Neuronal stem cell (in vitro differentiated cells): ENCODE results near the gene WDR20.

Source experiments
- DNase-seq: peaks from one replicate; pipeline ENCODE4 v3.0.0-alpha.2; 2013; ENCODE audit warnings: low spot score
- H2AFZ ChIP-seq: one replicate; pipeline ENCODE4 v1.6.1; 2013; ENCODE audit warnings: mild to moderate bottlenecking, low read length, inconsistent platforms
- H2AK5ac ChIP-seq: 2 replicates; pipeline ENCODE4 v1.6.1; 2013; ENCODE audit warnings: low read depth, mild to moderate bottlenecking, inconsistent platforms, low read length, moderate library complexity, mixed read lengths
- H2BK120ac ChIP-seq: 2 replicates; pipeline ENCODE4 v1.6.1; 2013; ENCODE audit warnings: low read depth, mild to moderate bottlenecking, inconsistent platforms, low read length, moderate library complexity, mixed read lengths
- H2BK12ac ChIP-seq: one replicate; pipeline ENCODE4 v1.6.1; 2013; ENCODE audit warnings: low read length, inconsistent platforms
- H2BK15ac ChIP-seq: 2 replicates; pipeline ENCODE4 v1.6.1; 2013; ENCODE audit warnings: mild to moderate bottlenecking, low read length, inconsistent platforms, mixed read lengths
- H2BK5ac ChIP-seq: one replicate; pipeline ENCODE4 v1.6.1; 2013; ENCODE audit warnings: inconsistent platforms, mild to moderate bottlenecking, low read length, moderate library complexity
- H3K14ac ChIP-seq: one replicate; pipeline ENCODE4 v1.6.1; 2013; ENCODE audit warnings: low read length, inconsistent platforms
- H3K18ac ChIP-seq: 2 replicates; pipeline ENCODE4 v1.6.1; 2013; ENCODE audit warnings: low read length, inconsistent platforms
- H3K23ac ChIP-seq: 2 replicates; pipeline ENCODE4 v1.6.1; 2013; ENCODE audit warnings: low read depth, mild to moderate bottlenecking, mixed read lengths, low read length, inconsistent platforms; ENCODE audit not compliant: poor library complexity
- H3K27ac ChIP-seq: replicated peaks from 3 replicates; pipeline ENCODE4 v1.5.1; 2013; ENCODE audit warnings: low read length, inconsistent platforms
- H3K27me3 ChIP-seq, 3 experiments: 2 replicates each; pipeline ENCODE4 v1.6.1; 2013; ENCODE audit warnings: low read length in 3 of 3, mild to moderate bottlenecking in 2 of 3, inconsistent platforms in 1 of 3, low read depth in 1 of 3, mixed read lengths in 1 of 3, moderate library complexity in 1 of 3; ENCODE audit not compliant: control insufficient read depth in 3 of 3, insufficient read depth in 3 of 3
- H3K36me3 ChIP-seq, 2 donors: replicated peaks in 1 of 2; 2 replicates each; pipeline ENCODE4 v1.6.1; 2013; ENCODE audit warnings: low read length in 2 of 2; ENCODE audit not compliant: control insufficient read depth in 2 of 2, insufficient read depth in 2 of 2
- H3K4ac ChIP-seq: 2 replicates; pipeline ENCODE4 v1.6.1; 2013; ENCODE audit warnings: inconsistent platforms, mild to moderate bottlenecking, low read length, moderate library complexity
- H3K4me1 ChIP-seq, 2 donors: 1 replicate in 1 of 2; 2 replicates in 1 of 2; pipeline ENCODE4 v1.6.1; 2013; ENCODE audit warnings: low read length in 2 of 2, low read depth in 1 of 2; ENCODE audit not compliant: control insufficient read depth in 2 of 2, insufficient read depth in 1 of 2
- H3K4me2 ChIP-seq: one replicate; pipeline ENCODE4 v1.6.1; 2013; ENCODE audit warnings: mild to moderate bottlenecking, low read length, inconsistent platforms; ENCODE audit not compliant: insufficient read depth, poor library complexity, severe bottlenecking
- H3K4me3 ChIP-seq, 2 donors: 2 replicates each; pipeline ENCODE4 v1.5.1; 2013; ENCODE audit warnings: low read length in 2 of 2, mild to moderate bottlenecking in 2 of 2, inconsistent platforms in 1 of 2, moderate library complexity in 1 of 2
- H3K79me1 ChIP-seq: one replicate; pipeline ENCODE4 v1.6.1; 2013; ENCODE audit warnings: low read depth, mild to moderate bottlenecking, inconsistent platforms, low read length, moderate library complexity
- H3K9ac ChIP-seq: one replicate; pipeline ENCODE4 v1.6.1; 2013; ENCODE audit warnings: mild to moderate bottlenecking, low read depth, low read length, inconsistent platforms; ENCODE audit not compliant: poor library complexity
- H3K9me3 ChIP-seq, 2 donors: replicated peaks in 1 of 2; 2 replicates each; pipeline versions ENCODE3 to v1.6.1; 2013; ENCODE audit warnings: low read length in 2 of 2, mild to moderate bottlenecking in 2 of 2, inconsistent platforms in 1 of 2, low read depth in 1 of 2, mixed read lengths in 1 of 2, moderate library complexity in 1 of 2; ENCODE audit not compliant: control insufficient read depth in 2 of 2, insufficient read depth in 1 of 2
- H4K8ac ChIP-seq: one replicate; pipeline ENCODE4 v1.6.1; 2013; ENCODE audit warnings: low read depth, mild to moderate bottlenecking, inconsistent platforms, low read length, moderate library complexity
- H4K91ac ChIP-seq: one replicate; pipeline ENCODE4 v1.6.1; 2013; ENCODE audit warnings: low read length, low read depth, mild to moderate bottlenecking, inconsistent platforms; ENCODE audit not compliant: poor library complexity
- WGBS, 2 donors: extraction: QIAGEN DNeasy Blood & Tissue Kit; methylation state at CpG; one replicate each; pipeline ENCODE4 v1.1.7; 2013; ENCODE audit warnings: missing lambda C conversion rate in 2 of 2, mixed read lengths in 1 of 2; ENCODE audit not compliant: insufficient read length in 2 of 2, insufficient replicate concordance in 1 of 2; ENCODE audit errors: extremely low coverage in 2 of 2; 5-methylcytosine and 5-hydroxymethylcytosine counted together

The WDR20 gene

DNA sequence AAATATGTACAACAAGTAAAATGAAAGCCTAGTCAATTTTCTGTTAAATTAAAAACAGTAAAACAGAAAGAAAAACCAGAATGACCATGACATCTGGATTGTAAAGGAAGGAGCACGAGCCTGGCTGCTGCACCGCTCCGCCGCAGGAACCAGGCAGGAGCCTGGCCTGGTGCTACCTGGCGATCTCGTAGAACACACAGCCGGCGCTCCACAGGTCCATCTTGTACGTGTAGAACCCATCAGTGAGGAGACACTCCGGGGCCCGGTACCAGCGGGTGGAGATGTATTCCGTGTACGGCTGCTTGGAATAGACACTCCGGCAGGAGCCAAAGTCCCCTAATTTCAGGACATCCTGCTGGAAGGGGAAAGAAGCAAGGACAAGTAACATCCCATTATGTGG, 110.9 kb downstream of the WDR20 start:
- H3K23ac ChIP-seq, result no peak overlapping the region
- no peak overlapping the region for H2BK5ac ChIP-seq
- H3K4me2 ChIP-seq, result no peak overlapping the region
- H3K9ac ChIP-seq, result no peak overlapping the region
- no peak overlapping the region for H2BK120ac ChIP-seq
- no peak overlapping the region for H2AFZ ChIP-seq
- H3K9me3 ChIP-seq, result no peaks in the 10 kb centered on the region
- H4K91ac ChIP-seq, result no peak overlapping the region
- H3K4me1 ChIP-seq, result peaks cover 0 to 4% of the 10 kb centered on the region in 2 donors
- H3K4ac ChIP-seq, result no peak overlapping the region
- WGBS, 2 donors, result no CpG with 5 or more reads among the region's 15 CpGs
- H2BK15ac ChIP-seq, result no peak overlapping the region
- H3K79me1 ChIP-seq, result no peaks in the 10 kb centered on the region
- no peak for DNase-seq
- no peak overlapping the region for H3K14ac ChIP-seq
- H3K27ac ChIP-seq, result no peak overlapping the region
- no peak overlapping the region for H3K18ac ChIP-seq
- no peak overlapping the region for H4K8ac ChIP-seq
- no peak overlapping the region for H2BK12ac ChIP-seq
- H3K4me3 ChIP-seq, result no peak overlapping the region
- no peaks in the 10 kb centered on the region for H3K27me3 ChIP-seq
- H2AK5ac ChIP-seq, result no peak overlapping the region
- H3K36me3 ChIP-seq, result peaks cover 0 to 4% of the 10 kb centered on the region in 2 donors

DNA sequence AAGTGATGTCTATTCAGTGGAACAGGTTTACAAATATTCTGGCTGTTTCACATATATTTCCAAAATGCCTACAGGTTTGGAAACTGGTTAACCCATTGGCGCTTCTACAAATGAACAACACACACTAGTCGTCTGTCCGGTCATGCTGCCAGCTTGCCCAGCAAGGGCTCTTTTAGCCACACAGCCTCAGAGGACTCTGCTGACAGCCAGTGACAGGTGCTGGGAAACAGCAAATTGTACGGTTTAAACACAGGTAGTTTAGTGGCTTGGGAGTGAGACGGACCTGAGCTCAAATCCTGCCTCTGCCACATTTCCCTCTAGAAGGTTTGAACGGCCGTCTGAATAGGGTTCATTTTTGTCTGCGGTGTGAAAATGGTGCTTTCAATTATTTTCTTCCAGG, 111.5 kb downstream of the WDR20 start:
- WGBS, 2 donors, result no CpG with 5 or more reads among the region's 8 CpGs
- no peak for DNase-seq

DNA sequence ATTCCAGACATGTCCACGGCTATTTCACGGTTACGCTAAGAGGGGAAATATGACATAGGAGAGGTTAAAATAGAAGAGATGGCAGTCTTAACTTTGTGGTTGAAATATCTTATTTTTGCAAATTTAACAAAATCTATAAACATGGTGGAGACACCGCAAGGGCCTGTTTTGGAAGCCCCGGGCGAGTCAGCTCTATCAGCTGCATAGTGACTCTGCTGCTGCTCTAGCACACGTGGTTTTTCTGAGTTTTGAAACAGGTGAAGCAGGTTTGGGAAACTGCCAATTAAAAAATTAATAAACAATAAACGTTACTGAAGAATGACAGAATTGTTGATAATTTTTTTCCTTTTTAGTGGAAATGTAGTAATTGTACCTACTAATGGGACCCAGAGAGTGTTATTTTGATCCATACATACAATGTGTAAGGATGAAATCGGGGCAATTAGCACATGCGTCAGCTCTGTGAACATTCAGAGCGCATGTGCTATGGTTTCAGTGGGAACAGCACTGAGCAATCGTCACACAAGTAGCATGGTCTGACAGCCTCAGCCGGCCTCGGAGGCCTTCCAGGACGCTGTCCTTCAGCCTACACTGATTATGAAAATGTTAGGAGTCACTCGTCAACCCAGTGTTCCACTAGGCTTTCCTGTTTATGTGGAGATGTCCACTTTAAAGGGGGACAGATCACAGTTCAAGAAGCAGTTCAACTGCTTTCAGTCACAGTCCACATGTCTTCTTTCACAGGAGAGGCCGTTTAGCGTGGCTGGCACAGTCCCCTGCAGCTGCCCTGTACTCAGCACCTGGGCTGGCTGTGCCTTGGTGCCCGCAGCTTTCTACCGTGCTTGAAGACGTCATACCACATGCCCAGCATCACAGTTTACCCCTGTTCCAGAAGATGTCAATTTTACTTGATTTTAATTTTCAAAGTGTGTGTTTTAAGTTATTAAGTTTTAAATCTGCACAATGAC, 113.4 kb downstream of the WDR20 start:
- no peak overlapping the region for H3K27ac ChIP-seq
- H4K8ac ChIP-seq, result no peak overlapping the region
- H3K9me3 ChIP-seq, result no peaks in the 10 kb centered on the region
- H3K36me3 ChIP-seq, result peaks cover 0 to 4% of the 10 kb centered on the region in 2 donors
- WGBS, 2 donors, result no CpG with 5 or more reads among the region's 21 CpGs
- H3K27me3 ChIP-seq, result no peaks in the 10 kb centered on the region
- DNase-seq, result no peak
- no peak overlapping the region for H2BK5ac ChIP-seq
- no peak overlapping the region for H2BK12ac ChIP-seq
- no peak overlapping the region for H2AFZ ChIP-seq
- H3K9ac ChIP-seq, result no peak overlapping the region
- no peak overlapping the region for H3K23ac ChIP-seq
- peaks cover 2% of the 10 kb centered on the region for H3K79me1 ChIP-seq
- no peak overlapping the region for H3K18ac ChIP-seq
- H3K4me1 ChIP-seq, result peaks cover 0 to 1% of the 10 kb centered on the region in 2 donors
- H2BK120ac ChIP-seq, result no peak overlapping the region
- H3K4ac ChIP-seq, result no peak overlapping the region
- H3K4me3 ChIP-seq, result no peak overlapping the region
- no peak overlapping the region for H3K14ac ChIP-seq
- H2AK5ac ChIP-seq, result no peak overlapping the region
- no peak overlapping the region for H4K91ac ChIP-seq
- no peak overlapping the region for H3K4me2 ChIP-seq
- H2BK15ac ChIP-seq, result no peak overlapping the region

More for the DNA sequence above, 111.5 kb downstream of the WDR20 start:
- H3K27ac ChIP-seq, result no peak overlapping the region
- H3K4me1 ChIP-seq, result peaks cover 0 to 4% of the 10 kb centered on the region in 2 donors
- no peaks in the 10 kb centered on the region for H3K27me3 ChIP-seq
- H3K9ac ChIP-seq, result no peak overlapping the region
- no peaks in the 10 kb centered on the region for H3K9me3 ChIP-seq
- peak overlapping the region in 1 of 2 donors; percentile 11 for H3K4me3 ChIP-seq
- H4K8ac ChIP-seq, result no peak overlapping the region
- H3K4me2 ChIP-seq, result no peak overlapping the region
- H3K79me1 ChIP-seq, result no peaks in the 10 kb centered on the region
- H3K18ac ChIP-seq, result no peak overlapping the region
- no peak overlapping the region for H2BK120ac ChIP-seq
- H4K91ac ChIP-seq, result no peak overlapping the region
- no peak overlapping the region for H3K14ac ChIP-seq
- H3K23ac ChIP-seq, result no peak overlapping the region
- peaks cover 0 to 4% of the 10 kb centered on the region in 2 donors for H3K36me3 ChIP-seq
- no peak overlapping the region for H2BK15ac ChIP-seq
- no peak overlapping the region for H2BK5ac ChIP-seq
- H3K4ac ChIP-seq, result no peak overlapping the region
- no peak overlapping the region for H2BK12ac ChIP-seq
- H2AFZ ChIP-seq, result no peak overlapping the region
- no peak overlapping the region for H2AK5ac ChIP-seq

DNA sequence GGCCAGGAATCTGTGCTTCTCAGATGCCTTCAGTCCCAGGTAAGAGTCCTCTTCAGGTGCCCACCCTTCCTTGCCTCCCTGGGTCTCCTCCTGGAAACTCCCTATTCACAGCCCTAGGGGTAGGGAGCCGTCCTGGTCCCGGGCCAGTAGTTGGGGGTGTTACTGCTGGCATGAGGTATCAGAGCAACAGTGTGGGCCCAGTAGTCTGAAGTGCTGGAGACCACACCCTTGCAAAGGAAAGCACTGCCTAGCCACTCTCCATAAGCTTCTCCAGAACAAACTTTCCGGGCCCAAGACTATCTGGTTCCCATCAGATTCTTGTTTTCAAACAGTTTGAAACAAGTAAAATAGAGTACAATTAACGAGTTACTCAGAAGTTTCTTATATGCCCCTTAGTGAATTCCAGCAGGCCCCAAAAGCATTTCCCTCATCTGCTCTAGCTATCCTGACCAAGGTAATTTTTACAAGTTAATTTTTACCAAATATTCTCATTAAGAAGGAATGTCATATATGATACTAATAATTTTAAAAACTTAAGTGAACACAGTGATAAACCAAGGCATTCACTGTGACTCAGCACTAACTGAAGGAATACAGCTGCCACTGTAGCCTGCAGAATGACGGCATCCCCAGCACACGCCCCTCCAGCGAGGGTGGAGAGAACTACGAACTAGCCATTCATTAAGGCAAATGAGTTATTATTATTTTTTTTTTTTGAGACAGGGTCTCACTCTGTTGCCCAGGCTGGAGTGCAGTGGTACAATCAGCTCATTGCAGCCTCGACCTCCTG, 115.9 kb downstream of the WDR20 start:
- Histone ChIP-seq H3K79me1 (peaks cover 3% of the 10 kb centered on the region), H3K18ac (no peak overlapping the region), H3K4ac (no peak overlapping the region), H3K36me3 (no peaks in the 10 kb centered on the region), H2BK120ac (no peak overlapping the region), H4K91ac (no peak overlapping the region), H2AK5ac (no peak overlapping the region), H2BK5ac (no peak overlapping the region), H3K9ac (no peak overlapping the region), H3K14ac (no peak overlapping the region), H3K4me3 (no peak overlapping the region), H2BK15ac (no peak overlapping the region), H3K27me3 (no peaks in the 10 kb centered on the region), H2BK12ac (no peak overlapping the region), H3K4me1 (no peaks in the 10 kb centered on the region), H3K23ac (no peak overlapping the region), H4K8ac (no peak overlapping the region), H3K4me2 (no peak overlapping the region), H3K9me3 (no peaks in the 10 kb centered on the region), H3K27ac (no peak overlapping the region), H2AFZ (no peak overlapping the region)
- no peak for DNase-seq
- no CpG with 5 or more reads among the region's 9 CpGs for WGBS, 2 donors
